ENCODE data around the gene ULBP1.
A peak's percentile ranks its signal among the peaks of the same experiment; 100 is the strongest.
"Not testable (repeated sequence)": the region's sequence is repeated elsewhere in the genome, so short reads cannot be mapped to it uniquely, and the experiment has no call there.

Gene ULBP1

DNA sequence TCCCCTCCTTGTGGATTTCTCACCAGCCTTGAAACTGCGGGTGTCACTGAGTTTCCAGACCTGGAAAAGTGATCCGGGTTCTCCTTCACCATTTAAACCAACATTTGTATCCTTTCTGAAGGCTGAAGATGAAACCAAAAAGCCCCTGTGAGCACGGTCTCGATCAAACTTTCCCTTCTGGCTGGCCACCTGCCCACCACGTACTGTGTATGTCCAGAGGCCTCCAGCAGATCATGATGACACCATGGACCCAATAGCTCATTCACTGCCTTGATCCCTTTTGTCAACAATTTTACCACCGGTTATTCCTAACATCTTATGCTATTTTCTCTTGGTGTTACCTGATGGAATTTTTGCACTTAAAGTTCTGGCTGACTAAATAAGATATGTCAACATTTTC, 15.6 kb downstream of the ULBP1 start:
- DNase-seq: no peak

DNA sequence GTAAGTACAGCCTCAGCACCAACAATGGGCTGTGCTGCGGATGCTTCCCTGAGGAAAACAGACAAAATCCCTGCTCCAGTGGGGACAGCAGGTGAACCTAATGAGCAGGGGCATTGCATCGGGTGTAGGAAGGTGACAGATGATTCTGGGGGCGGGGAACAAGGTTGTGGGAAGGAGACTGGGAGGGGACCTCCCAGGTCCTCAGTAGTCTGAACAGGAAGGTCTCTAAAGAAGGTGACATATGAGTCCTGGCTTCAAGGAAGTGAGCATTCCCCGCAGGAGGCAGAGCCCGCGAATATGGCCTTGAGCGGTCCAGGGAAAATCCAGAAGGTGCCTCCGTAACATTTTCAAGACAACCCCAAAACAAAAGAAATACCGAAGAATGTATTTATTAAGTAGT, 19.4 kb downstream of the ULBP1 start:
- DNase-seq: no peak

DNA sequence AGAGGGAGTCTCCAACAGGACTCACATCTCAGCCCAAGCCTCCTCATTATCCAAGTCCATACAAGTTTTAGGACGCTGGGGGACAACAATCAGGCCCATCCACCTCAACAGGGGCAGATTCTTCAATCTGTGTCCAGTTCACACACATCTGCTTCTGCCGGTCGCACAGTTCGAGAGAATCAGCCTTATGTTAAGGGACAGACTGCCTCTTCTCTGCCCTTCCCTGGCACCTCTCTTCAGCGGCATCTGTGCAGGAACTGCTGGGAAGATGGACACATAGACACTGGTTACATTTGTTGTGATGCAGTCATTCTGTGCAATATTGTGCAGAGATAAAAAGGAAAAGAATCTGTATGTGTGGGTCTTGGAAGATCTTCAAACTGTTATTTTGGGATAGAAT, 21.0 kb downstream of the ULBP1 start:
- no peak for DNase-seq

DNA sequence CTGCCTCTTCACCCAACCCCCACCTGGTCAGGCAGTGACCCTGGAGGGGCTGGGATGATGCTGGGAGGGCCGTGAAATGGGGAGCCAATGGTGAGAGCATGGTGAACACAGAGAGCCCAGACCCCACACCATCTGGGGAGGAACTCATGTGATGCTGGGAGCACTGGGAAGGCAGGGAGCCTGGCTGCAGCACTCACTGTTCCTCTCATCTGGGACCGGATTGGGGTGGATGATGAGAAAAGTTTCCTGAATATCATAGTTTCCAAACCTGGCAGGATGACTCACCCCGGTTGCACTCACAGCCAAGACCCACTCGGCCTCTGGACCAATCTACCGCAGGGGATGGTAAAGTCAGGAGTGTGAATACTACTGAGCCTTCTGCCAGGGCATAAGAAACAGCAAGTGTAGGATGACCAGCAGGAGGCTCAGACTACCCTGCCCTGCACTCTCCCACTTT, 21.8 kb downstream of the ULBP1 start:
- DNase-seq: no peak

DNA sequence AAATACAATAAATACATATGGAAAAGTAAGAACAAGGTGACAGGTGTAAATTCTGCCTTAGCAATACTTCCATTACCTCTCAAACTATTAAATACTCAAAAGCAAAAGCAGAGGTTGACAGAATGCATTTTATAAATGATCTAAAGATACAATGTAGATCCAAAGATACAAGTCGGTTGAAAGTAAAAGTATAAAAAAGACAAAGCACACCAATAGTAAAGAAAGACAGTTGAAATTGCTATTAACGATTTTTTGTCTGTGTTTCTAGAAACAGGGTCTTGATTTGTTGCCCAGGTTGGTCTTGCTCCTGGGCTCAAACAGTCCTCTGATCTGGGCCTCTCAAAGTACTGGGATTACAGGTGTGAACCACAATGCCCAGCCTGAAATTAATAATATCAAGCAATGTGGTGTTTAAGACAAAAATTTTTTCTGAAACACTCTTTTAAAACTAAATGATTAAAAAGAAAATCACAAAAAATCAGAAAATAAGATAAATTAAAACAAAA, 23.9 kb downstream of the ULBP1 start:
- DNase-seq: no peak

DNA sequence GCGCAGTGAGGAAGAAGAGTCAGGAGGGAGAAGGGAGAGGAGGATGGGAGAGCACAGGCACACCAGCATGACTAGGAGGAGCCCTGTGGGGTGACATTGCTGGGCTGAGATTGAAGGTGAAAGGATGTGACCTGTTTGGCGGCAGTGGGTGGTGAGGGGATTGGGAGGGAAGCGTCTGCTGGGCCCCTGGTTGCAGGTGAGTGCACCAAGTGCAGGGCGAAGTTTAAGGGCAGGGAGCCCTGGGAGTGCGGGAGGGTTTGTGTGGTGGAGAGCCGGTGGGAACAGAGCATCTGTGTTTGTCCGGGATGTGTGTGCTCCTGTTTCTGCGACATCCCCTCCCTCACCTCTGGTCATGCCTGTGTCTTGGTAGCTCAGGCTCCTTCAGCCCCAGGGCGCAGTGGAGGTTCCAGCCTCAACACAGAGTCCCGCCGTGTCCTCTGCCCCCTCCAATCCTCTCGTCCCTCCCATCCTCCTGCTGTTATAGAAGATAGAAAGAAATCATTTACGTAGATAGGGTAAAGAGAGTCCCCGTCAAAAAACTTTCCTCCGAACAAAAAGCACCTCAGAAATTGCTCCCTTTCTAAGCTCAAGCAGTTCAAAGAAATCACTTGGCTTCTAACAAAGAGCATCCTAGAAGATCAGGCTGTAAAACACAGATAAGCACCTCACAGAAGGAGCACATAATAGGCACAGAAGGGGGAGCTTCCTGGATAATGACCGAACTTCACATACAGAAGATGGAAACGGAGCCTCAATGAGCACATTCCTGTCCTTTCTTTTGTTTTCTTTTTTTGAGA, 25.0 kb downstream of the ULBP1 start:
- no peak for DNase-seq

DNA sequence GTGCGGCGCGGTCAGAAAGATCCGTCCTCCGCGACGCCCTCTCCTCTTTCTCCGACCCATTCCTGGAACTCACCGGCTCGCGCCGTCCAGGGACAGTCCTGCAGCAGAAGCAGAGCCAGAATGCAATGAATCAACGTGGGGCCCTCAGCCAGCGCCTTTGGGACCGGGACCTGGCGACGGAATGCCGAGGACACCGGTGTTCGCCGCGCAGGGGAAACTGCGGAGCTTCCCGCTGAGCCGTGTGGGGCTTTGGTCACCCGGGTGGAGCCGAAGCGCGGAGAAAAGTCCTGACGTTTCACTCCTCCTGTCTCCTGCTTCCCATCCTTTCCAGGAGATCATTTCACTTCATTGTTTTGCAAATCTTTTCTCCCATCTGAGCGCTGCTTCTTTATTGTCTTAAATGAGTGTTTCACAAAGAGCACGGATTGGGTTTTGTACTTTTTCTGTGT, 26.5 kb downstream of the ULBP1 start:
- no peak for DNase-seq

DNA sequence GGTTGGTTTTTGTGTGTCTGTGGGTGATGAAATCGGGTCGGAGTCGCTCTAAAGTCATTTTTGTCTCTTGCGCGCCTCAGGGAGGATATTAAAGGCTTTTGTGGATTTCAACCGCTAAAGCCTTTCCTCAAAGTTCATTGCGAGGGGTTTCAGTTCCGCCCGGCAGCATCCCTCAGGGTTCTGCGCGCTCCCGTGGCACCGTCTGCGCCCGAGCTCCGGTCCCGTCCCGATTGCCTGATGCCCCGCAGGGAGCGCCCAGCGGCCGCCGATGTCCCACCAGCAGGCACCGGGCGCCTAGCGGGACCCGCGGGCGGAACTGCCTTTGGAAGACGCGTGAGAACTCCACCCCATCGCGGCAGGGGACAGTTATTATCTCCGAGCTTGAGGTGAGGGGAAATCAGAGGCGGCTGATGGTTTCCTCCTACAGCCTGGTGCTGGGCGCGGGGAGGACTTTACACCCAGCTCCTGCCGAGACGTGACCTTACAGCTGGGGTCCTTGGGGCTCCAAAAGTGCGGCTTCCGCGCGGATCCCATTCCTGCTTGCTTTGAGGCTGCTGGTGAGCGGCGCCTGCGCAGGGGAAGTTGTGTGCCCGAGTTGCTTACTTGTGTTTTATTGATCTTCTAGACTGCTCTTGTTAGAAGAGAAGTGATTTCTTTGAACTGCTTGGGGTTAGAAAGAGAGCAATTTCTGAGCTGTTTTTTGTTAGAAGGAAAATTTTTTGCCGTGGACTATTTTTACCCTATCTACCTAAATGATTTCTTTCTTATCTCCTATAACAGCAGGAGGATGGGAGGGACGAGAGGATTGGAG, 27.1 kb downstream of the ULBP1 start:
- DNase-seq: no peak

DNA sequence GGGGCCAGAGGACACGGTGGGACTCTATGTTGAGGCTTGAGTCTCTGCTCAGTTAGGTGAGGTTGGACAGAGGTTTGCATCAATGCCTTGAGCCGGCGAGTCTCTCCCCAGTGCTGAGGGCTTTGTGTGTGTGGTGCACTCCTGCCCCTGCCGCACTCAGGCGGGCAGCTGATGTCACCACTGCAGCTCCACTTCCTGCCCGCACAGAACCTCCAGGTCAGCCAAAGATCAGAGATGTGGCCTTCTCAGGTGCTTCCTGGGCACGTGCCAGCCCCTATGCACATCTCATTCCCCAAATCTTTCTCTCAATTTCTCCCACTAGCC, 27.7 kb downstream of the ULBP1 start:
- DNase-seq: not testable (repeated sequence)

DNA sequence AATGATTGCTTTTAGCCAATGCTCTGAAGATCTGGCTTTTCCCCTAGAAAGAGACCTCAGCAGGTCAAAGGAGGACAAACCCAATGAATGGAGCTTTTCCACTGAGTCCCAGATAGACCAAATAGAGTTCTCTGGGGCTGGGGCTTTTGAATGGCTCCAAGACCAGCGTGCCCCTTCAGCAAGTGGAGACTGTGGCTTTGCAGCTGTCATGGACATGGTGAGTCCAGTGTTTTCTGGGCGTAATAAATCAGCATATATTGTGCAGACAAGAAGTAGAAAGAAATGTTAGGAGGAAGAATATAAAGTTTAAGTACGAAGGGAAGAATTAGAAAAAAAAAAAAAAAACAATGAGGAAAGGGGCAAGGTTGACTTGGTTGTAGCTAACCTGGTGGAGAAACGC, 28.1 kb downstream of the ULBP1 start:
- DNase-seq: no peak

DNA sequence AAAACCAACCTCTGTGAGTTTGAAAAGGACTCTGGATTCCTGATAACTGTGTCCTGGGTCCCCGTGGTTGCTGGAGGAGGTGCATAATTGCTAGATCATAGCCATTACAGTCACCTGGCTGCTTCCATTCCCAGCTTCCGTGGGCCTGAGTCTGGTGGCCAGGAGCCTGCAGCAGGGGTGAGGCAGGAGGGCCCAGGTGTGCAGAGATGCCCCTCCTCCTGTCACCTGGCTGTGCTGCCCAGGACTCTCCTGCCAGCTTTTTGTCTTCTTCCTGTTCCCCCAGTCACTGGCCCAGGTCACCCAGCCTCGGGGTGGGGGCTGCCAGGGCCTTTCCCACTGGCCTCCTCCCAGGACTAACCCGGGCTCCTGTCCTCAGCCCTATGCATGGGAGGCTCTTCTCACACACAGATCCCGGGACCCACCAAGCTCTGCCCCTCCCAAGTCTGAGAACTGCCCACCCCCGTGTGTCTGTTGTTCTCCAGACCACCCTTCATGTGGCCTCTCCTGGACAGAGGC, 31.6 kb downstream of the ULBP1 start:
- no peak for DNase-seq

DNA sequence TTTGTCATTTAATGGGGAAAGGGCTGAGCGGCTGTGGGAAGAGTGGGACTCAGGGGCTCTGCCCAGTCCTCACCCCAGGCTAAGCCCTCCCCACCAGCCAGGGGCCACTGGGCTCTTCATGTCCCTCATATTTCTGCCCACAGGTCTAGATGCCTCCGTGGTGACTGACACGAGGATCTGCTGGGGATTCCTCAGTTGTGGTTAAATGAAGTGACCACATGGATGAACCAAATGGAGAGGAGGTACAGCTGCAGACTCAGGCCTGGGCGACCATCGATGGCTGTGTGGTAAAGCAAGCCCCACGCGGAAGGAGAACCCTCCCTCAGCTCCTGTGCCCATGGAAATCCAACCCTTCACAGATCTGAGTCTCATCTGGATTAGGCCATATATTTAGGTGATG, 32.2 kb downstream of the ULBP1 start:
- DNase-seq: no peak

DNA sequence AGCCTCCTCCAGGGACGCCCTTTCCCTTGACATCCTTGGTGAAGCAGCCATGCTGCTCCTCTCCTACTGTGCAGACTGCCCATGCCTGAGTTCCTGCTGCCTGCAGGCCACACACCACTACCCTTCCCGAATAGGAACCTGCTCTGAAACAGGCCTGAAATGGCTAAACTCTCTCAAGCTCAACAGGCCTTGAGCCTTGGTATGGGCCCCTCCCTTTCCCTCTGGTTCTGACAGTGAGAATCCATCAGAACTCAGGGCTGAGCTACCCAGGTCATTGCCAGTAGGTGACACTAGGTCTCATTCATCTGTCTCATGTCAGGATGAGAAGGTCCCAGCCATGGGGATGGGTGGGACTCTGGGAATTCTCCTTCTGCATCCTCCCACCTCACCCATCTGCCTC, 35.9 kb downstream of the ULBP1 start:
- DNase-seq: no peak

DNA sequence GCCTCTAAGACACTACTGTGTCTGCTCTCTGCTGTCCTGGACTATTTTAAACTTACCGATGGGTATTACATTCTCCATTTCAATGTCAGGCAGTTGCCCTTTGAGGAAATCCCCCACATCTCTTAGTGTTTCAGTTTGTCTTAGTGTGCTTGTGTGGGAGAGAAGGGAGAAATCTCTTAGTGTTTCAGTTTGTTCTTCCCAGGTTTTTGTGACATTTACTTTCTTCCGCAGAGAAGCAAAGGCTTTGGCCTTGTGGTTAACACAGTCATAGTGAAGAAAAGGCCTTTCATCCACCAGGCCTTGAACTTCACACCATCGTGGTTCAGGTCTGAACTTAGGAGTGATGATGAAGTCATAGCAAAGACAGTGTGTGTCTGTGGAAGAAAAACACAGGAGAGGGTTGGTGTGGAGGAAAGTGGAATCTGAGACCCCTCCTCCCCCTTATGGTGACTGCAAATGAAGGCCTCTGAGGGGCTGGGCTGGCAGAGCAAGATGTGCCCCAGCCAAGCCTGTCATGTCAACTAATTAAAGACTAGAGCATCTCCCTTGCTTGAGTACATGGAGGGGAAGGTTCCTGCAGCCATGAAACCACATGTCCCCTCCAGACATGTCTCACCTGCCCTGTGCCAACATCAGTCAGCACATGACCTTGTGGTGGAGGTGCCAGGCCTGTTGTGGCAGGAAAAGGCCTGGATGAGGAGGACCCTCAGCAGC, 37.7 kb downstream of the ULBP1 start:
- DNase-seq: no peak

DNA sequence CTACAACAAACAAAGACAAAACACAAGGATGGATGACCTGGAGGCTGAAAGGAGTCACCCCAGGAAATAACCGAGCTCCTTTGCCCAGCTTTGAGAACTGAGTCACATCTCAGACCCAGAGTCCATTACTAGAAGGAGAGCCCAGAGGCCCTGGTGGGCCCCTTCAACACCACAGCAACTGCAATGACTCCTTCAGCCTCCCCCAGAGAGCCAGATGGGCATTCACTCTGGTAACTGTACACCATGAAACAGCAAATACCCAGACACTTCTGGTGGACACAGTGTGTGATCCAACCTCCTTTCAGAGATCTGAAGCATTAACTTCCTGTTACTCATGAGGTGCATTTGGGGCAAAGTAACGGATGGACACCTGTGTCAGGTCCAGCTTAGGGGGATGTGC, 39.0 kb downstream of the ULBP1 start:
- DNase-seq: no peak

DNA sequence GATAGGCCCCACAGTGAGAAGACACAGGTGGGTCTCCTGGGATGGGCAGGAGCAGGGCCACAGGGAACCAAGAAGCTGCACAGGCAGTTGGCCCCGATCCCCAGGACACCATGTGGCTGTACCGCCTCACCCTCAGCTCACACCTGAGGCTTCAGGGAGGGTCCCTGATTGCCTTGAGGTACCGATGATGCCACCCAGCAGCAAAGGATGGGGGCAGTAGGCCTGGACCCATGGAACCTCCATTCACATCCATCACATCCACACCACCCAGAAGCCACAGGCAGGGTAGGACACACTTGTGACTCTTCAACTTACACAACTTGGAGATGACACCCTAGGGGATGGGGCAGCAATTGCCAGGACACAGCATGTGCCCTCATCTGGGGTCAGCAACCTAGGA, 39.9 kb downstream of the ULBP1 start:
- DNase-seq: not testable (repeated sequence)

DNA sequence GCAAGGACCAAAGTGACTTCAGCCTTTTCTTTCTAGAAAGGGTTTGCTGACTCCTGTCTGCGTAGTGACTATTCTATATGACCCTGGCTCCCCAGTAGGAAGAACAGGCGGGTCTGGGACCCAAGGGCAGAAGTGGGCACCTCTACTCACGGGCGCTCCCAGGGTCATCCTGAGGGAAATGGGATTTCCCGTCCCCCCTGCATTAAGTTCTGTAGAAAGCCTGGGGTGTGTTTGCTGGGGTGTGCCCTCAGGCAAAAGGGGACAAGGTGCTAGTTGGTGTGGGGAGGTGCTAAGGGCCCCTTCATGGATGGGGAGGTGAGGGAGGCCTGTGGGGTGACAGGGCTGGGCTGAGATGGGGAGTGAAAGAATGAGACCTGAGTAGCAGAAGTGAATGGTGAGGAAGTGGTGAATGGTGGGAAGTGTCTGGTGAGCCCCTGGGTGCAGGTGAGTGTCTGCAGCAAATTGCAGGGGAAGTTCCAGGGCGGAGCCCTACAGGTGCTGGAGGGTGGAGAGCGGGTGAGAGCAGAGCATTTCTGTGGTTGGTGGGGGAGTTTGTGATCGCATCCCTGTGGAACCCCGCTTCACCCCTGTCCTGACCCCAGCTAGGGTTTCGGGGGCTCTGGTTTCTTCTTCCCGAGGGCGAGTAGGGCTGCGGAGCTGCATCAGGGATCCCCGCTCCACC, 40.5 kb downstream of the ULBP1 start:
- DNase-seq: no peak

DNA sequence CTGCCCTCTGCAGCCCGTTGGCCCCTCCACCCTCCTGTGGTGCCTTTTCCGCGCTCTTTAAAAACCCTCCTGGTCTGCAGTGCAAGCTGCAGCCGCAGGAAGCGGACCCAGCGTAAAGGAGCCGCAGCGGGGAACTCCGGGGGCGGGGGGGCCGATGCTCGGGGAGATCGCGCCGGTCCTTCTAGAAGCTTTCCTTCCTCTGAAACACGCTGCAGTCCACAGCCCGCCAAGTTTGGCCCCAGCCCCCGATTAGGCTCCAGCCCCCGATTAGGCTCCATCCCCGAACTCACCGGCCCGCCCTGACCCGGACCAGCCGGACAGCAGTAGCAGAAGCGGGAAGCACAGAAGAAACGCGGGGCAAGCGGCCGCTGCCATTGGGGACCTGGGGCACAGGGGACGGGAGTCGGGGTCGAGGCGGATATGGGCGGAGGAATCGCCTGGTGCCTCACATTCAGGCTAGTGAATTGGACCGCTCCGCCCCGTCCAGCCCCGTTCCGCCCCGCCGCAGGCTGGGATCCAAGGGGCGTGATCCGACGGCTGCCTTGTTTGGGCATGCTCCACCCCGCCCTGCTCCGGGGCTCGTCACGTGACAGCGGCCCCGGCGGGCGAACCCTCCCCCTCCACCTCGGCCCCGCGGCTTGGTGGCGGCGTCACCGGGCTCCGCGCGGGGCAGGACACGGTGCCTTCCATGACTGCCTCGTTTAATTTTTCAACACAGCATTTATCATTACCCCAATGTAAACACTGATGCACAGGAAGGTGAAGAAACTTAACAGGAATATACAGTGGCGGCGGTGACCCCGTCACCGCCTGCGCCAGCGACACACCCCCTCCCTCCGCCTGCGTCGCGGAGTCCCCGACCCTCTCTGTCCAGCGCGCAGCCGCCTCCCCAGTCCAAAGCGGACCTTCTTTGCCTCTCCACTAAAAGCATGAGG, 41.3 kb downstream of the ULBP1 start:
- DNase-seq: peak; percentile 71 to 77 (median 74)

DNA sequence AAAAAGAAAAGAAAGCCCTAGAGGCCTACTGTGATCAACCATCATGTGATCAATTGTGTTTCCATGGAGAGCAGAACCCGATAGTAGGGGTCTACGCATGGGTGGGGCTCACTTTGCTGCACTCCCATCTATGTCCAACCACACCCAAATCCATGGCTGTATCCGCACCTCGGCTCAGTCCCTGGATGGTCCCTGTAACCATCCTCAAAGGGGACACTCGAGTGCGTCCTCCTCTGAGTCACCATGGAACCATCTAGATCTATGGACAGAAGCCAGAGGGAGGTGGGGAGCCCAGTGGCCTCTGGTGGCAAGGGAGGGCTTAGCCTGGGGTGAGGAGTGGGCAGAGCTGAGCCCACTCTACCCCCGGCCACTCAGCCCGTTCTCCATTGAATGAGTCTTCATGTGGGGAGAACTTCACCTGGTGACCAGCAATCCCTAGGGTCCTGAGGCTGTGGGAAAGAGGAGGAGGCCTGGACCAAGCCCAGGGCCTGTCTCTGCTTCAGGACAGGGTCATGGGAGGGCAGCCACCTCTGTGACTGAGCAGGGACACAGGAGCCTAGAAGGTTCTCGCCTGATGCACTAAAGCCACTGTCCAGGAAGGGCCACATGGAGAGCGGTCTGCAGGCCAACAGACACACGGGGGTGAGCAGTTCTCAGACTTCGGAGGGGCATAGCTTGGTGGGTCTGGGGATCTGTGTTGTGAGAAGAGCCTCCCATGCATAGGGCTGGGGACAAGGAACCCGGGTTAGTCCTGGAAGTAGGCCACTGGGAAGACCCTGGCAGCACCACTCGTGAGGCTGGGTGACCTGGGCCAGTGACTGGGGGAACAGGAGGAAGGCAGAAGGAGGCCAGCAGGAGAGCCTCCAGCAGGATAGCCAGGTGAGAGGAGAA, 42.3 kb downstream of the ULBP1 start:
- no peak for DNase-seq

DNA sequence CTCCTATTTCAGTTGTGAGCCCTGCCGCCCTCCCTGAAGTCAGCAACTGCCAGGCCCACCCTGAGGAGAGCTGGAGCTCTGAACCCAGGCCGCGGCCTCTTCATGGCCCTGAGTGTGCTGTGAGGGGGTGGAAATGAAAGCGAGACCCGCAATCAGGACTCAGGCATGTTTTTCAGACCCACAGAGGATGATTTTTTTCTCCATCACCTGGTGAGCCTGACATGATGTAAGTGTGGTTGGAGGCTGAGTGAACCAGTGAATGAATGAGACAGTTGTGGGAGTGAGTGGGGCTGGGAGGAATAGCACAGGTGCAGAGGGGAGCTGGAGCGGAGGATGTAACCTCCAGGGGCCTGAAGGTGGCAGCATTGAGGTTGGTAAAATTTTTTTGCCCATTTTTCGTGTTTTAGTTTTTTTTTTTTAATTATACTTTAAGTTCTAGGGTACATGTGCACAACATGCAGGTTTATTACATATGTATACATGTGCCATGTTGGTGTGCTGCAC, 43.3 kb downstream of the ULBP1 start:
- no peak for DNase-seq

All from activated CD4-positive, CD25-positive, alpha-beta regulatory T cell (primary cell).